GM18526 (cell line): ENCODE measurements around the gene MYF6.

Source experiments
- POLR2A ChIP-seq: IDR thresholded peaks from 3 replicates; pipeline ENCODE4 v1.6.1; 2011; ENCODE audit not compliant: insufficient read length; ENCODE audit errors: extremely low read depth

MYF6 gene

DNA sequence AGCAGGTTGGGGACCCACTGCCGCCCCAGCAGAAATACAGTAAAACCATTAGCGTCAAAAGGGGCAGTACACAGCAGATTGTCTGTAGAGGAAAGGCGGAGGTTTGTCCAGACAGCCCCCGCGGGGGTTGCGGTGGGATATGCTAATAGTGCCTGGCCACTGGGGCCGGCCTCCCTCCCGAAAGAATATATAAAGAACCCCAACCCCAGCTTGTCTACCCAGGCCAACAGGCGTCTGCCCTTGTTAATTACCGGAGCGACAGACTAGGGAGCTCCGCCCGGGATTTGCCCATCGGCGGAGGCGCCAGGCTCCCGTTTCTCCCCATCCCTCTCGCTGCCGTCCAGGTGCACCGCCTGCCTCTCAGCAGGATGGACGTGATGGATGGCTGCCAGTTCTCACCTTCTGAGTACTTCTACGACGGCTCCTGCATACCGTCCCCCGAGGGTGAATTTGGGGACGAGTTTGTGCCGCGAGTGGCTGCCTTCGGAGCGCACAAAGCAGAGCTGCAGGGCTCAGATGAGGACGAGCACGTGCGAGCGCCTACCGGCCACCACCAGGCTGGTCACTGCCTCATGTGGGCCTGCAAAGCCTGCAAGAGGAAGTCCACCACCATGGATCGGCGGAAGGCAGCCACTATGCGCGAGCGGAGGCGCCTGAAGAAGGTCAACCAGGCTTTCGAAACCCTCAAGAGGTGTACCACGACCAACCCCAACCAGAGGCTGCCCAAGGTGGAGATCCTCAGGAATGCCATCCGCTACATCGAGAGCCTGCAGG, 9.4 kb downstream of the MYF6 start, which contains the start of gene MYF5:
MYF5 (plus strand) TSS at position 217 of the 774 bp plus-strand sequence; CDS start at position 369, 152 bp downstream.
- no peak for TF ChIP-seq POLR2A

DNA sequence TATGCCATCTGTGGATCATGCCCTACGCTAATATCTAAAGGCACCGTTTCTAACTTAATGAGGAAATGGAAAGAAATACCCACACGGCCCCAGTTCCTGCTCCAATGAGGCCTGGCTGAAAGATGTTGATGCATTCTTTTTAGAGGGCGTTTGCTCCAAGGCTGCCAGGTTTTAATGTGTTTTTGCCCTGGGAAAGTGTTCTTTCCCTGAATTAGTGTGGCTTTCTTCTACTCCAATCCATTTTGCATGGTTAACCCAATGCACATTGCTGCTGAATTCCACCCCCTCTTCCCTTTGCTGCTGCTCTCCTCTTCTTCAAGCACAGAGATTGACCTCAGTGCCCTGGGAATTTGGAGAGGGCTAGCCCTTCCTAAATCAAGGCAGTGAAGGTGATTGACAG, 10.4 kb downstream of the MYF6 start:
- no peak for TF ChIP-seq POLR2A

DNA sequence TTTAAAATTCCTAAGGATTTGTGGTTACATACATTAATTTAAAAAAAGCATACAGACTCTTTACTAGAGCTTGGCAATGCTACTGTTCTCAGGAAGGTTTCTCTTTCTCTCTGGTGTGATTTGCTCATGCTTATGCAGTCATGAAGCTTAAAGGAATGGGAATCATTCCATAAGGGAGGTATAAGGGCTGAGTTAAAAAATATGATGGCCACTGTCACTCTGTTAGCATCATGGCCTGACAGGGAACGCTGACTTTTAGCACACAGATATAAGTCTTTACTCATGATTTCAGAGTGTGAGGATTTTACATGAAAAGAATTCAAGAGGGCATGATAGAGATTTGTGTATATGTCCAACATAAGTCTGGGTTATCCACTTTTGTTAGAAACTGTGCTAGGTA, 13.1 kb downstream of the MYF6 start:
- TF ChIP-seq POLR2A, result no peak

DNA sequence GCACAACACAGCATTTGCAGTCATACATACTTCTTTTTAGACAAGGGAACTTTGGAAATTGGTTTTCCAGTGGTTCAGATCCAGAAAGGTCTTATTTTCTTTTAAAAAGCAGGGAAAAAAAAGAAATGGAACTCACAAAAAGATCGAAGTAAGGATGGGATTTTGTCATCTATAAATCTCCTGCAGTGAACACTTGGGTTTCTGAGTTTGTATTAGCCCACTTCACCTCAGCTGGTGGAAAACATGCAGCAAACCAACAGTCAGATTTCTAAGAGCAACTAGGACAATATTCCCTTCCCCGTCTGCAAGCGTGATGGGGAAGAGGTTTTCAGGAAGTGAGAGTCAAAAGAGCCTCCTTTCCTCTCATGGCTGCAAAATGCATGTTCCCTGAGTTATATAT, 13.9 kb downstream of the MYF6 start:
- no peak for TF ChIP-seq POLR2A

DNA sequence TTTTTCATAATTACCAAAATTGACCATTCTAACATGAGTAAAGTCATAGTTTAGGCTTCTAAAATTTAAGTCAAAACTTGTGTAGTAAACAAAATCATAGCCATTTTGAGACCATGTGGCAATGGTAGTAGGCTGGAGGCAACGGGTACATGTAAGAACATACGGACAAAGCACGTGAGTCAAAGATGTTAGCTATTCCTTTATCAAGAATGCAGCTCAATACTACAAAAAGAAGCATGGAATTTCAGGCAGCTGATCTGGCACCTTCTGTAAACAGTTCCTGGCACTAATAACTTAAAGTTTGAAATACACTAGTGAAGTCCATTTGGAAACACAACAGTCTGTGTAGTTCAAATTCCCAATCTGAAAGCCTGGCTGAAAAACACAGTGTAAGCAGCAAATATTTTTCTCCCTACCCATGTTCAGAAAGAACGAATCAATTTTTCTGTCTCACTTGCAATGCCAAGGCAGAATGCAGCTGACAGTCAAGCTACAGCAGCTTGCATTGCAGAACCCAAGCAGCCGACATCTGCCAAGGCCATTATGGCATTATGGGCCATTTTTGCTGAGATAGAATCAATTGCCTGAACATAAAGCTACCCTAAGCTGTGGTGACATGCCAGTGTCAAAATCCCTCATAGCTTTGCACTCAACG, 38.5 kb downstream of the MYF6 start:
- TF ChIP-seq POLR2A, result no peak

DNA sequence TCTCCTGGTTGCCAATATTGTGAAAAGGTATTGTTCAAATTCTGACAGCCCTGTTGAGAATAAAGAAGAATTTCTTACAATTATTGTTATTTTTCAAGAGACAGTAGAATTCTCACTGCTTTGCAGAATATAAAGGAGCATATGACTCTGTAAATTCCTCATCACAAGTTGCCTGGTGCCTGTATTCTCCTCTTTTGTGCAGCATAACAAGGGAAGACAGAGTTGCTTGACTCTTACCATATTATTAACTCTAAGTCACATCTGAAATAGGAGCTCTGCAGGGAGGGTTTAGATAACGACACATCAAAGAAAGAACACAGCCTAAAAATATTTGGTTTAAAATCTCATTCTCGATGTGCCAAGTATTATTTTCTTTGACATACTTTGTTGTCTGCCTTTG, 40.4 kb downstream of the MYF6 start:
- TF ChIP-seq POLR2A, result no peak

DNA sequence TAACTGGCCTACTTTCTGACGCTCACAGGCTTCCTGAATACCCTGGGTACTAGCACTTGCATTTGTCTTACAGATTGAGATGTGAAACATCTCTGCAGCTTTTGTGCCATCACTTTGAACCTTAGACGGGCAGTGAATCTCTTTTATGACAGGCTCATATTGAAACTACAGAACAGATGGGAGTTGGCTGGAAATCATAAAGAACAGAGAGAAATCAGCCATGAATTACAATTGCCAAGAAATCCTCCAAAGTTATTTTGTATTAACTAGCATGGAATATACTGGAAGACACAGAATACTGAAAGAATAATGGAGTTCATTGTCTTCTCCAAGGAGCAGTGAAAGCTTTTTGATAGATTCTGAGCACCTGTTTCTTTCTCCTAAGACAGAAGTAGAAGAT, 42.0 kb downstream of the MYF6 start:
- TF ChIP-seq POLR2A, result no peak

DNA sequence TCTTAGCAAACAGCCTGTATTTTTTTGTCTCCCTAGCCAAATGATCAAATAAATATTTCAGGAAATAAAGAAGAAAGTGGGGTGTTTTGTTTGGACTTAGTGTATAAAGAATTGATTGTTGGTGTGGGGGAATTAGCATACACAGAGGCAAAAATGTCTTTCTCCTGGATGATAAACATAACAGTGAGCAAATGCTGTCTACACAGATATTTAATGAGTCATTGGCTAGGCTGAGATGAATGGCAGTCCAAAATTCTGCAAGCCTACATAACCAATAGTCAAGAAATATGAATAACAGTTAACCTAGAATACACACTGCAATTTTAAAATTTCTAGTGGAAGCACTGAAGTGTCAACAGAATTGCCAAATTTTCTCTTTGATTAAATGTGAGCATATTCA, 45.0 kb downstream of the MYF6 start:
- TF ChIP-seq POLR2A, result no peak

DNA sequence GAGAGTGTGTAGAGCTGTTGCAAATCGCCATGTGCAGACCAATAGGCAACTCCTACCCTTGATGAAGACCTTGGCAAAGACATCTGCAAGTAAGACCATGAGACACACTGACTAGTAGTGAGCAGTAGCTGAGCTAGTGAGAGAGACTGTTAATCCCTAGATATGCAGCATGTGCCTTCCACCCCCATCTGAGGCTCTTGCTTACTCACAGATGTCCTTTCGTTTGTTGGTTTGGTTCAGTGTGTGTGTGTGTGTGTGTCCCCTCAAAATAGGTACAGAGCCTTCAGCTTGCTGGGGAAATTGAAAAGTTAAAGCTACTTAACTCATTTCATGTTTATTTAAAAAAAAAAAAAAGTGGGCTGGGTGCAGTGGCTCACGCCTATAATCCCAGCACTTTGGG, 46.8 kb downstream of the MYF6 start:
- no peak for TF ChIP-seq POLR2A

DNA sequence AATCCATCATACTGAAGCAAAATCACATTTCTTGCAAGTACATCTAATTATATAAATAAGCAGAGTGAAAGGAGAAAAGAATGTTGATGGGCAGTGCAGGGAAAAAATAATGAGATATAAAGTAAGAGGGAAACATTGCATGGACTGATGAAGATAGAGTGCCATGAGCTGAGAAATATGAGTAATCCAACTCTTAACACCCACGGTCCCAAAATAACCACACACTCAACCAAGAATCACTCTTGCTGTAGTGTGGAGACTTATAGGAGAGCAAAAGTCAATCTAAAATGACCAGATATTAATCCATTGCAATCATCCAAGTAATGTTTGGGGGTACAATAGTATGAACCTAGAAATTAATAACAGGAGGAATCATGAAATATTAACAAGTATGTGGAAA, 49.4 kb downstream of the MYF6 start:
- TF ChIP-seq POLR2A, result no peak
